DOHH2 (cell line): ENCODE data around the gene SSU72.

Experiments used
- H3F3A ChIP-seq: fragments of 200-600 bp; sonication (generic), shearing (Covaris generic); 2 replicates; pipeline ENCODE4 v1.6.0; 2016; ENCODE audit warnings: antibody characterized with exemption, mild to moderate bottlenecking; ENCODE audit not compliant: control insufficient read depth, insufficient read depth
- H3K27ac ChIP-seq: fragments of 200-600 bp; sonication (generic); 2 replicates; pipeline ENCODE4 v1.5.1; 2014; ENCODE audit warnings: low read depth, mild to moderate bottlenecking, low read length, moderate library complexity
- H3K27me3 ChIP-seq: fragments of 200-600 bp; sonication (generic); 2 replicates; pipeline ENCODE4 v1.6.1; 2014; ENCODE audit warnings: mild to moderate bottlenecking, low read length, mixed read lengths; ENCODE audit not compliant: control insufficient read depth
- H3K36me3 ChIP-seq: fragments of 200-600 bp; sonication (generic); 2 replicates; pipeline ENCODE4 v1.6.1; 2014; ENCODE audit warnings: mild to moderate bottlenecking, low read length, moderate library complexity, mixed read lengths; ENCODE audit not compliant: control insufficient read depth
- H3K4me1 ChIP-seq: fragments of 200-600 bp; sonication (generic); 2 replicates; pipeline ENCODE4 v1.6.1; 2014; ENCODE audit warnings: mild to moderate bottlenecking, low read length, mixed read lengths; ENCODE audit not compliant: control insufficient read depth
- H3K4me2 ChIP-seq: fragments of 200-600 bp; sonication (generic); 2 replicates; pipeline ENCODE4 v1.6.0; 2014; ENCODE audit warnings: mild to moderate bottlenecking, low read length, moderate library complexity
- H3K4me3 ChIP-seq: fragments of 200-600 bp; sonication (generic); 2 replicates; pipeline ENCODE4 v1.5.1; 2014; ENCODE audit warnings: mild to moderate bottlenecking, low read length, mixed read lengths
- H3K79me2 ChIP-seq: fragments of 200-600 bp; sonication (generic); 2 replicates; pipeline ENCODE4 v1.6.1; 2014; ENCODE audit warnings: mild to moderate bottlenecking, low read length, mixed read lengths; ENCODE audit not compliant: control insufficient read depth
- H3K9me2 ChIP-seq: fragments of 200-600 bp; sonication (generic); replicated peaks from 2 replicates; pipeline ENCODE4 v1.6.1; 2014; ENCODE audit warnings: mild to moderate bottlenecking, low read length, mixed read lengths; ENCODE audit not compliant: control insufficient read depth
- H3K9me3 ChIP-seq: fragments of 200-600 bp; sonication (generic); 2 replicates; pipeline ENCODE4 v1.6.1; 2014; ENCODE audit warnings: antibody characterized with exemption, low read length, mixed read lengths; ENCODE audit not compliant: control insufficient read depth, insufficient read depth
- H4K20me1 ChIP-seq: fragments of 200-600 bp; sonication (generic); 2 replicates; pipeline ENCODE4 v1.6.0; 2014; ENCODE audit warnings: low read depth, mild to moderate bottlenecking, antibody characterized with exemption, low read length, moderate library complexity; ENCODE audit not compliant: control insufficient read depth, insufficient read depth
- CTCF ChIP-seq: fragments of 200-600 bp; sonication (generic); IDR thresholded peaks from one replicate; pipeline ENCODE4 v1.5.1; 2014; ENCODE audit warnings: antibody characterized with exemption, mild to moderate bottlenecking, low read depth, low read length; ENCODE audit not compliant: poor library complexity, severe bottlenecking
- EZH2phosphoT487 ChIP-seq: fragments of 200-600 bp; sonication (generic); IDR thresholded peaks from 2 replicates; pipeline ENCODE4 v1.6.1; 2017; ENCODE audit warnings: borderline replicate concordance, mild to moderate bottlenecking, antibody characterized with exemption, low read length, moderate library complexity, mixed read lengths

Gene SSU72

GRCh38 chr1:1574721-1575537, at the start of gene SSU72:
Gene SSU72, minus strand, starts transcription at chr1:1574863. Its CDS starts 306 bp downstream, at chr1:1574557.
- Histone ChIP-seq H3K79me2 (peaks cover 61% of the 10 kb centered on the region), H3F3A (0 out of 2 replicates have a peak, but pooled peaks cover under 1% of the 10 kb centered on the region), H4K20me1 (peaks cover 10% of the 10 kb centered on the region; the same call in 1 of the 2 replicates), H3K4me2 (peak within 1 kb of the TSS; percentile 90), H3K4me3 (peak within 1 kb of the TSS; percentile 82), H3K27ac (peak within 1 kb of the TSS; percentile 46), H3K4me1 (peaks cover 21% of the 10 kb centered on the region), H3K9me2 (no peaks in the 10 kb centered on the region), H3K9me3 (no peaks in the 10 kb centered on the region), H3K36me3 (peaks cover 30% of the 10 kb centered on the region), H3K27me3 (no peaks in the 10 kb centered on the region)
- no peak for TF ChIP-seq CTCF
- TF ChIP-seq EZH2phosphoT487, result no peak

- H3K9me3 ChIP-seq, result no peaks in the 10 kb centered on the region
- no peak overlapping the region for H3K4me2 ChIP-seq
- H4K20me1 ChIP-seq, result no peaks in the 10 kb centered on the region
- no peaks in the 10 kb centered on the region for H3K27me3 ChIP-seq
- TF ChIP-seq CTCF, result no peak
- no peak for TF ChIP-seq EZH2phosphoT487
- no peaks in the 10 kb centered on the region for H3F3A ChIP-seq
- H3K4me1 ChIP-seq, result peaks cover 3% of the 10 kb centered on the region
- H3K9me2 ChIP-seq, result no peaks in the 10 kb centered on the region
- no peaks in the 10 kb centered on the region for H3K79me2 ChIP-seq
- no peak overlapping the region for H3K4me3 ChIP-seq
- no peak overlapping the region for H3K27ac ChIP-seq
- H3K36me3 ChIP-seq, result no peaks in the 10 kb centered on the region
These were observed 49.2 kb upstream of the SSU72 start for GRCh38 chr1:1623631-1624442.

- TF ChIP-seq CTCF, result no peak
- no peak for TF ChIP-seq EZH2phosphoT487
- no peaks in the 10 kb centered on the region for H3K9me2 ChIP-seq
- no peaks in the 10 kb centered on the region for H3K9me3 ChIP-seq
- no peaks in the 10 kb centered on the region for H3K36me3 ChIP-seq
- no peaks in the 10 kb centered on the region for H4K20me1 ChIP-seq
- H3K79me2 ChIP-seq, result no peaks in the 10 kb centered on the region
- no peak overlapping the region for H3K4me2 ChIP-seq
- H3K4me3 ChIP-seq, result no peak overlapping the region
- no peaks in the 10 kb centered on the region for H3K27me3 ChIP-seq
- no peaks in the 10 kb centered on the region for H3K4me1 ChIP-seq
- no peaks in the 10 kb centered on the region for H3F3A ChIP-seq
- H3K27ac ChIP-seq, result no peak overlapping the region
These were observed 48.5 kb upstream of the SSU72 start for GRCh38 chr1:1623181-1623630.
